Measurements from ENCODE around the gene PPAN.

PPAN gene

DNA sequence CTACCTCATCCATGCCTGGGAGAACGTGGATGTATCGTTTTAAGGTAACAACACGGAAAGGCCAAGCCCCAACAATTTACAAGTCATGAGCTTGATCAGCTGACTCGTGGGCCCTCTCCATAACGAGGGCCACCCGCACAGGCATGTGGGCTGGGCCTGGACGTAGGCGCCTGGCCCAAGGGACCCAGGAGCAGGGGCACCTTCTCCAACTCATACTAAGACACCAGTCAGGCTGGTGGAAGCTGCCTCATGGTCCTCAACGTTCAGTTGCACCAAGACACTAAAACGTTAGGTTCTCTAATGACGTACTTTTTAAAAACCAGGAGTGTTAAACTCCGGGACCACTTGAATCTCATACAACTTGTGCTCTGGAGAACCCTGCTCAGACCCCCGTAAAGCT lies 35.3 kb downstream of the PPAN start:
- Histone ChIP-seq H3K4me3 (ENCODE audit: low read length) (no peak overlapping the region), H3K36me3 (ENCODE audit: control insufficient read depth, low read length) (peaks cover 99% of the 10 kb centered on the region), H3K9me3 (ENCODE audit: control insufficient read depth, insufficient read depth, low read length) (no peaks in the 10 kb centered on the region), H3K79me2 (ENCODE audit: control insufficient read depth, low read length) (peaks cover 55% of the 10 kb centered on the region), H3K4me1 (ENCODE audit: control insufficient read depth, low read length) (no peaks in the 10 kb centered on the region), H3F3A (ENCODE audit: control insufficient read depth, insufficient read depth) (peaks cover 11% of the 10 kb centered on the region), H3K9me2 (replicated peaks; ENCODE audit: control insufficient read depth, low read length) (no peaks in the 10 kb centered on the region), H3K4me2 (ENCODE audit: low read length) (no peak overlapping the region), H3K27ac (ENCODE audit: low read depth, low read length) (no peak overlapping the region), H4K20me1 (ENCODE audit: control insufficient read depth, insufficient read depth, low read depth, low read length) (peaks cover 18% of the 10 kb centered on the region; the same call in 1 of the 2 replicates), H3K27me3 (ENCODE audit: control insufficient read depth, low read length) (no peaks in the 10 kb centered on the region)
- no peak for TF ChIP-seq EZH2phosphoT487 (IDR thresholded peaks at IDR 0.05; ENCODE audit: borderline replicate concordance, low read length)
- no peak for TF ChIP-seq CTCF (IDR thresholded peaks at IDR 0.05; ENCODE audit: low read depth, low read length, poor library complexity, severe bottlenecking)

DNA sequence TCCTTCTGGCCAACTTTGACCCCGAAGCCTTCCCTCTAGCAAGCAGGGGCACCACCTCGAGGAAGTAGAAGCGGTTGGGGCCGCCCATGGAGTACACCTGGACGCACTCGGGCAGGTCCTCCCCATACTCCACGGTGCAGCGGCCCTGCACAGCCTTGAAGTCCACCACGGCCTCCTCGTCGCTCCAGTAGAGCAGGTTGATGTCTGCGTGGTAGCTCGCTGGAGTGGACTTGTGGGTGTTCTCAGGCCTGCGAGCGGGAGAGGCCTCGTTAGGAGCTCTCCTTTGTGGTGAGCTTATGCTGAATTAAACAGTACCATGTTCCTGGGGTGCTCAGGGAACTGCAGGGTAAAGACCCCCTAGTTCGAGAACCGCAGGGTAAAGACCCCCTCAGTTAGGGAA lies 35.8 kb downstream of the PPAN start:
- Histone ChIP-seq H3K4me1 (ENCODE audit: control insufficient read depth, low read length) (no peaks in the 10 kb centered on the region), H3K27me3 (ENCODE audit: control insufficient read depth, low read length) (no peaks in the 10 kb centered on the region), H3F3A (ENCODE audit: control insufficient read depth, insufficient read depth) (peaks cover 11% of the 10 kb centered on the region), H3K36me3 (ENCODE audit: control insufficient read depth, low read length) (peaks cover 100% of the 10 kb centered on the region), H3K9me3 (ENCODE audit: control insufficient read depth, insufficient read depth, low read length) (no peaks in the 10 kb centered on the region), H3K4me2 (ENCODE audit: low read length) (no peak overlapping the region), H3K9me2 (replicated peaks; ENCODE audit: control insufficient read depth, low read length) (no peaks in the 10 kb centered on the region), H3K4me3 (ENCODE audit: low read length) (no peak overlapping the region), H3K27ac (ENCODE audit: low read depth, low read length) (no peak overlapping the region), H4K20me1 (ENCODE audit: control insufficient read depth, insufficient read depth, low read depth, low read length) (peaks cover 18% of the 10 kb centered on the region; the same call in 1 of the 2 replicates), H3K79me2 (ENCODE audit: control insufficient read depth, low read length) (peaks cover 56% of the 10 kb centered on the region)
- TF ChIP-seq CTCF (IDR thresholded peaks at IDR 0.05; ENCODE audit: low read depth, low read length, poor library complexity, severe bottlenecking) = no peak
- no peak for TF ChIP-seq EZH2phosphoT487 (IDR thresholded peaks at IDR 0.05; ENCODE audit: borderline replicate concordance, low read length)

GRCh38 chr19:10142701-10143375 lies 36.7 kb downstream of the PPAN start:
- no peak for TF ChIP-seq CTCF (IDR thresholded peaks at IDR 0.05; ENCODE audit: low read depth, low read length, poor library complexity, severe bottlenecking)
- no peak for TF ChIP-seq EZH2phosphoT487 (IDR thresholded peaks at IDR 0.05; ENCODE audit: borderline replicate concordance, low read length)
- Histone ChIP-seq H3K27me3 (ENCODE audit: control insufficient read depth, low read length) (no peaks in the 10 kb centered on the region), H3K79me2 (ENCODE audit: control insufficient read depth, low read length) (peaks cover 55% of the 10 kb centered on the region), H3K9me2 (replicated peaks; ENCODE audit: control insufficient read depth, low read length) (no peaks in the 10 kb centered on the region), H3K9me3 (ENCODE audit: control insufficient read depth, insufficient read depth, low read length) (no peaks in the 10 kb centered on the region), H3K4me3 (ENCODE audit: low read length) (no peak overlapping the region), H3K4me1 (ENCODE audit: control insufficient read depth, low read length) (no peaks in the 10 kb centered on the region), H3K36me3 (ENCODE audit: control insufficient read depth, low read length) (peaks cover 98% of the 10 kb centered on the region), H3K4me2 (ENCODE audit: low read length) (no peak overlapping the region), H4K20me1 (ENCODE audit: control insufficient read depth, insufficient read depth, low read depth, low read length) (peaks cover 18% of the 10 kb centered on the region; the same call in 1 of the 2 replicates), H3F3A (ENCODE audit: control insufficient read depth, insufficient read depth) (peaks cover 11% of the 10 kb centered on the region), H3K27ac (ENCODE audit: low read depth, low read length) (no peak overlapping the region)
